Hindlimb muscle (tissue), 1 donor: Measurements from ENCODE around the gene KRTAP5-1. TPM values are rescaled to one million over a fixed set of nuclear protein-coding genes. Genes with fewer than 3 reads are reported as not detected.

Source experiments
- DNase-seq: peaks from one replicate; pipeline ENCODE4 v3.0.0-alpha.2; 2013
- polyA plus RNA-seq: library from polyadenylated mRNA; unstranded; fragments of 120-200 nt; gene quantifications from one replicate; pipeline ENCODE4 v1.2.1, GENCODE V29; 2013; ENCODE audit not compliant: insufficient read length

KRTAP5-1 gene
- polyA plus RNA-seq, 1 donor, result 1.4 TPM

GRCh38 chr11:1542267-1542666, 42.8 kb downstream of the KRTAP5-1 start:
- DNase-seq, result no peak

DNA sequence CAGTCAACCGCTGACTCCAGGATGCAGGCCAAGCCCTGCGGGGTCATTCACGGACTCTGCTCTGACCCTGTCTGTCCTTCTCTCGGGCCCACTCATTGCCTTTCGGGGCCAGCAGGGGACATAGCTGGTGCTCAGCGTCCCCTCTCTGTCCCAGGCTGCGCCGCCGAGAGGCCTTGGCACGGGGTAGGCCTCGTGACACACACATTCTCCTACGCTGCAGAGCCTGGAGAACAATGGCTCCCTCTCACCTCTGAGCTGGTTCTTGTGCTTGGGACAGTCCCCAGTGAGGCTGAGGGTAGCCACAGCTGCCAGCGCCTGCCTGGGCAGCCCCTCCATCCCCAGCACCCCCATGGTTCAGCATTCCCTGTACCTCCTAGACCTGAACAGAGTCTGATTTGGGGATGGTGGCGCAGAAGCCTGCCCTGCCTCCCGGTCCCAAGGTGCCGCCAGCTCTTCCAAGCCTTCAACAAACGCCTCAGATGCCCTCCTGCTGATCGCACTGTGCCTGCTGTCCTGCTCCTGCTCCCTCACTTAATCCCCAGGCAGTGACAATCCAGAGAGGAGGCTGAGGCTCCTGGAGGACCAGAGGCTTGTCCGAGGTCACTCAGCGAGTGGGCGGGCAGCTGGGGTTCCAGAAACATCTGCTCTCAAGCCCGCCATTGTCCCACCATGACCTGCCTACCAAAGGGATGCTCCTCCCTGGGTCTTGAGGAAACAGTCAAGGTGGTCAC, 43.4 kb downstream of the KRTAP5-1 start:
- no peak for DNase-seq

GRCh38 chr11:1540074-1540473, 45.0 kb downstream of the KRTAP5-1 start:
- DNase-seq, result no peak

DNA sequence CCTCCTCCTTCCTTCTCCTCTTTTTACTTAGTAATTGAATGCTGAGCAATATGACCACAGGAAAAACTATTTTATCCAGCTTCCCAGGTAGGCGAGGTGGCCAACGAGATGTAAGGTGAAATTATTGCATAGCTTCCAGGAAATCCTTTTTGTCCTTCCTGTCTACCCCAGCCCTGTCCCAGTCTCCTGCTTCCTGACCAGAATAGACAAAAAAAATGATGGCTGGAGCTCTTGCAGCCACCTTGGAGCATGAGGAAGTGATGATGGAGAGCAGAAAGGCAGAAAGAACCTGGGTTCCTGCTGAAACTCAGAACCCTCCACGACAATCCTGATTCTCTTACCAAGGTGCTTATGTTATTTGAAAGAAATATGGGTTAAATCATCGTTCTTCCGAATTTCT, 46.9 kb downstream of the KRTAP5-1 start:
- DNase-seq, result no peak

- no peak for DNase-seq
These were observed 48.8 kb downstream of the KRTAP5-1 start for GRCh38 chr11:1536065-1536843.

DNA sequence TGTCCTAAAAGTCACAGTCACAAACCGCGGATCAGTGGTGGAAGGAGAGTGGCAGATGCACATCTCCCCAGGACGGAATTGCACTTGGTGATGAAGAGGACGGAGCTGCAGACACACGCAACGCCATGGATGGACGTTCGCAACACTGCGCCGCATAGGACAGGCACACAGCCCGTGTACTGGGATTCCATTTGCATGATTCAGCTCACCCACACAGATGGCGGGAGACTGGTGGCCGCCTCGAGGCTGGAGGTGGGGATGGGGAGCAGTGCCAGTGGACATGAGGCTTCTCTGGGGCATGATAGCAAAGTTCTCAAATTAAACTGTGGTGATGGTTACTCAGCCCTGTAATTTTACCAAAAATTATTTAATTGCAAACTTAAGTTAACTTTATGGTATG, 50.4 kb downstream of the KRTAP5-1 start:
- no peak for DNase-seq

Other genes with a start within 250 kb of the KRTAP5-1 start
- 1.1 TPM for gene BRSK2, start 195.3 kb downstream of the KRTAP5-1 start, polyA plus RNA-seq
- 24.8 TPM for gene MOB2, start 98.5 kb downstream of the KRTAP5-1 start, polyA plus RNA-seq
- gene DUSP8, start 13.0 kb downstream of the KRTAP5-1 start, polyA plus RNA-seq, result 28.4 TPM
- gene KRTAP5-2, start 13.0 kb upstream of the KRTAP5-1 start, polyA plus RNA-seq, result not detected
- not detected for gene KRTAP5-3, start 23.2 kb upstream of the KRTAP5-1 start, polyA plus RNA-seq
- gene KRTAP5-4, start 36.9 kb upstream of the KRTAP5-1 start, polyA plus RNA-seq, result not detected
- not detected for gene KRTAP5-5, start 44.5 kb upstream of the KRTAP5-1 start, polyA plus RNA-seq
- 0.49 TPM for gene KRTAP5-6, start 111.9 kb upstream of the KRTAP5-1 start, polyA plus RNA-seq
- 0.19 TPM for gene IFITM10, start 165.3 kb upstream of the KRTAP5-1 start, polyA plus RNA-seq
- 137 TPM for gene CTSD, start 178.6 kb upstream of the KRTAP5-1 start, polyA plus RNA-seq
- gene SYT8, start 249.7 kb upstream of the KRTAP5-1 start, polyA plus RNA-seq, result 0.44 TPM